Muscle of back (tissue), 10 donors: ENCODE data around the gene OR9A2. TPM values are rescaled to one million over a fixed set of nuclear protein-coding genes. Genes with fewer than 3 reads are reported as not detected.

Source experiments
- polyA plus RNA-seq, 10 donors: library from polyadenylated mRNA; unstranded; fragments of 120-200 nt; gene quantifications; one replicate each; pipeline ENCODE4 v1.2.1, GENCODE V29; 2013; ENCODE audit not compliant: insufficient read length in 10 of 10

Gene OR9A2
- polyA plus RNA-seq, 10 donors, result not detected

Other genes starting within 250 kb of the OR9A2 start
- 10 to 100 TPM in 2 of 10 donors, 1 to 10 TPM in 8; 3.1 to 13.9 (median 5.4) TPM for gene EPHB6, start 172.1 kb downstream of the OR9A2 start, polyA plus RNA-seq
- 1 to 10 TPM in 1 of 10 donors, under 1 TPM in 8, not detected in 1; 0.12 to 1.2 (median 0.23) TPM for gene TRPV6, start 141.4 kb downstream of the OR9A2 start, polyA plus RNA-seq
- under 1 TPM in 4 of 10 donors, not detected in 6; 0.05 to 0.14 (median 0.10) TPM for gene TRPV5, start 93.4 kb downstream of the OR9A2 start, polyA plus RNA-seq
- gene LLCFC1, start 87.6 kb downstream of the OR9A2 start, polyA plus RNA-seq, result under 1 TPM in 6 of 10 donors, not detected in 4; 0.16 to 0.60 (median 0.42) TPM
- gene KEL, start 64.8 kb downstream of the OR9A2 start, polyA plus RNA-seq, result 1 to 10 TPM in 4 of 10 donors, under 1 TPM in 6; 0.58 to 3.0 (median 0.89) TPM
- gene OR6V1, start 25.2 kb upstream of the OR9A2 start, polyA plus RNA-seq, result not detected
- gene PIP, start 104.9 kb upstream of the OR9A2 start, polyA plus RNA-seq, result not detected
- not detected for gene TAS2R39, start 156.3 kb upstream of the OR9A2 start, polyA plus RNA-seq
- not detected for gene TAS2R40, start 194.9 kb upstream of the OR9A2 start, polyA plus RNA-seq
- 10 to 100 TPM; 65.5 to 92.8 (median 81.4) TPM for gene GSTK1, start 236.3 kb upstream of the OR9A2 start, polyA plus RNA-seq